HG03520 (cell line): ENCODE data around the gene URAD.
"Not testable (repeated sequence)": the region's sequence is repeated elsewhere in the genome, so short reads cannot be mapped to it uniquely, and the experiment has no call there.

ENCODE experiments used
- ATAC-seq: cut with Tn5 transposase; IDR thresholded peaks from one replicate; pipeline ENCODE4 v1.9.1; 2021; ENCODE audit warnings: mild to moderate bottlenecking, moderate library complexity; ENCODE audit not compliant: unreplicated experiment

Gene URAD

DNA sequence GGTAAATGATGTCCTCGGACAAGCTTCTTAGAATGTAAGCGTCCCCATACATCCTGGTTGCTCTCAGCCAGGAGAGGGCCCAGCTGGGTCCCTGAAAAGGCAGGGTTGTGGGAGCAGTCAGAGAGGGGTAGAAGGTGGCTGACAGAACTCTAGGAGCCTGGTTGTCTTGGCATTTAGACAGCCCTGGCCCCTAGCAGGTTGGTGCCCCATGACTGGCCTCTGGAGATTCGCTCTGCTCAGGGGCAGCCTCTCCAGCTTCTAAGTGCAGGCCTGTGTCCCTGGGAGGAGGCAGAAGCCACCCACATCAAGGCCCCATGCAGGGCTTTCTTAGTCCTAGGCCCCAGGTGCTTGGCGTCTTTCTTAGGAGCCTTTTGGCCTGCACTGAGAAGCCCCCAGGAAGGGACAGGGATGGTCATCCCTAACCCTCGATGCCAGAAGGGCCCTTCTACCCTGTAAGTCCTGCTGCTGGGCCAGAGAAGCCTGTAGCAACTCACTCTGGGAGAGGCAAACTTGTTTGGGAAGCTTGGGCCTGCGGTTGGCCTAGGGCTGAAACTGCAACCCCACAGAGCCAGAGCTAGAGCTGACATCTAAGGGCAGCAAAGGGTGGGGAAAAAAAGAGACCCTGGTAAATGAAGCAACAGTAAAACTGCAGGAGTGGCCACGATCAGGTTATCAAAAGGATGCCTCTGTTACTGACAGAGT is 16.6 kb downstream of the URAD start:
- ATAC-seq: no peak

DNA sequence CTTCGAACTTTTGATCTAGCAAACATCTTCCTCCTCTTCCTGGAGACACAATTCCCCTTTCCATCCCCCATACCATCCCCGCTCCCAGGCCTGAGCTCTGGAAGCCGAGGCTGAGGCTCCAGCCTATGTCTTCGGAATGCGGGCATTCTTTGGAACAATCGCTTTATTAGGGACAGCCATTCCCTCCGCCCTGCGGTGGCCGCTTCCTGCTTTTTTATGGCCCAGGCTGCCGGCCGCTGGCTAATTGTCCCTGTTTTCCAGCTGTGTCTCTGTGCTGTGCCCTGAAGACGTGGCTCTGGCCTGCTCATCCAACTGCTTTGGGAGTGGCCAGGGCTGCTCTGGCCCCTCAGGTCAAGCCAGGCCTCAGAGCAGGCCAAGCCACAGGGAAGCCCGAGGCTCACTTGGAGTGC is 17.3 kb downstream of the URAD start:
- ATAC-seq: no peak

DNA sequence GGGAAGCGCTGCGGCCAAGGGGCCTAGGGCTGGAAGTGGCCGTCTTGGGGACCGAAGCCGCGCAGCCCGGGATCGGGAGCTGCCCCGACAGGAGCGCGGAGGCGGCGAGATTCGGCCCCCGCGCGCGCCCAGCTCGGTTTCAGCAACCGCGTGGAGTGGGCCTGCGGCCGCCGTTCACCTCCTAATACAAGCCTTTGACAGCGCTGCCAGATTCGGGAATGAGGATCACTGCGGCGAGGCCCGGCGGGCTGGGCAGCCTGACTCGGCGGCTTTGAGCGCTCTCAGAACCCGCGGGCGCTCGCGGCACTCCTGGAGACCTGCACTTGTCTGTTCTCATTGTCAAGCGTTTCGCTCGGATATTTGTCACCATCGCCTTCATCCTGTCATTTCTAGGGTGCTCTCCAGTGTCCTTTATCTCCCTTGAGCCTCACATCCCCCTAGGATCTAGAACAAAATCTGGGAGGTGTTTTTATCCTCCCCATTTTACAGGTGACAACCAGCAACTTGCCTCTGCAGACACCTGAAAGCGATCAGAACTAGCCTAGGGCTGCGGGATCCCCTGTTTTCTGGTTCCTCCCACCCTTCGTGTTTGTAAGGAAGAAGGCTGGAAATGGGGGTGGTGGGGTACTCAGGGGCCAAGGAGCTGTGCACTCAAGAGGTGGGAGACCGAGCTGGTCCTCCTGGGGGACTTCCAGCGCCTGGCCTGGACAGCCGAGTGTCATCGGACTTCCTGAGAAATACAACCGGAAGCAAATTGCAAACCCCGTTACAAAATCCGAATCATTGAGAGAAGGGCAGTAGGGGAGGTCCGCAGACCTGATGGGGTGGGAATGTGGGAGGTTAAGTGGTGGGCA is 17.9 kb downstream of the URAD start:
- ATAC-seq: no peak

DNA sequence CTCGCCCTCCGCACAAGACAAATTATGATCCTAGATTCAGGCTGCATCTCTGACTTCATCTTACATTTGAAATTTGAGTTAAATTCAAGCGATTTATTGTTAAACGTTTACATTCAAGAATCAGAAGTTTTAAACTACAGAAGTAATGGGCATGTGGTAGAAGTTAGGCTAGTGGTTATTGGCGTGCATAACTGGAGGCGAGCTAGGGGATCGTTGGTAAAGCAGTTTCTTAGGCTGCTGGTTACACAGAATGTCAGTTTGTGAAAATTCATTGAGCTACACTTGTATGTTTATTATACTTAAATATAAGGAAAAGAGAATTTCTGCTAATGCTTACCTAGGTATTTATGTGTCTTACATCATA is 18.6 kb downstream of the URAD start:
- ATAC-seq: no peak

DNA sequence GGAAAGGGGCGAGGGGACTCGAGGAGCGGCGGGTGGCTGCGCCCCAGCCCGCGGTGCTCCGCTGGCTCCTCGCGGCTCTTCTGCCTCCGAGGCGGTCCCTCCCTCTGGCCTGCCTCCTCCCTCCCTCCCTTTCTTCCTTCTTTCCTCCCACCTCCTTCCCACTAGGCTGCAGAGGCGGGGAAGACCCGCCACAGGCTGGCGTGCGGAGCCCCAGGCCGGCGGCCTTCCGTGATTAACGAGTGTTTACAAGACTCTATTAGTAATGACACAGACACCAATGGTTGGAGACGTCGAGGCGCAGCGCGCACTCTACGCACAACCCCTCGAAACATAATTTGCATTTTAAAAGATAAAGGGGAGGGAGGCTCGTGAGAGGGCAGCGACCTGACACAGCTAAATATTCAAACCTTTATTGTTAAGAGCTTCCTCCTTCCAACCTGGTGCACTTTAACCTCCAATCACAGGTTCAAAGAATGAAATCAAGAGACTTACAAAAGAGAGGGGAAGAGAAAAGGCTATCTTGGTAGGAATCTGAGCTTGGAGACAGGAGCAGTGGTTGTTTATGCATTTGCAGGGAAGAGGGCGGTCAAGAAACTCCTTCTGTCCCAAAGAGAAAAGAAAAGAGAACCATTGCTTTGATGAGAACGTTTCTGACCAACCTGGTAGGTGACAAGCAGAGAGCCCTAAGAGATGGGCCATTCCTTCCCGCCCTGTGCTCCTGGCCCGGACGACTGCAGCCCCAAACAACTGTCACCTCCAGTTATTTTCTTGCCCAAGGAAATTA is 19.2 kb downstream of the URAD start, which contains the start of gene CDX2:
TSS of gene CDX2 (minus strand) at position 234 of the 784 bp plus-strand sequence. CDS start 309 bp downstream, outside the sequence.
- no peak for ATAC-seq

DNA sequence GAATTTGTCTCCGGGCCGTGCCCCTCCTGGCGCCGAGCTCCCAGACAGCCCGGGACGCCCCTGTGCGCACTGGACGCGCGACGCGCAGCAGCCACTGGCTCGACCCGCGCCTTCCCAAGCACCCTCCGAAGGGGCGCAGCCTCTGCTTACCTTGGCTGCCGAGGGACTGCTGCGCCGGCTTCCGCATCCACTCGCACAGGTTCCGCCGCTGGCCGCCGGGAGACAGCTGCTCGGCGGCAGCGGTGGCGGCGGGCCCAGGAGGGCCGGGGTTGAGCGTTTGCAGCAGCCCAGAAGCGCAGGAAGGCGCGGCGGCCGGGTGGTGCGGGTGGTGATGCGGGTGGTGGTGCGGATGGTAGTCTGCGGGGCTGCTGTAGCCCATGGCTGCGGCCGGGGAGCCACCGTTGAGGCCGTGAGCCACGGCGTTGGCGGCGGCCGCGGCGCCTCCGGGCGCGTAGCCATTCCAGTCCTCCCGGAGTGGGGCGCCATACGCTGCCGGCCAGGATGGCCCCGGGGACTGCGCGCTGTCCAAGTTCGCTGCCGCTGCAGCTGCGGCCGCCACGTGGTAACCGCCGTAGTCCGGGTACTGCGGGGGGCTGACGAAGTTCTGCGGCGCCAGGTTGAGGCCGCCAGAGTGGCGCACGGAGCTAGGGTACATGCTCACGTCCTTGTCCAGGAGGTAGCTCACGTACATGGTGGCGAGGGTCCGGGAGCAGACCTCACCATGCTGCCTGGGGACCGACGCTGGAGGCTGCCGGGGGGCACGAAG is 20.0 kb downstream of the URAD start:
- ATAC-seq: no peak

DNA sequence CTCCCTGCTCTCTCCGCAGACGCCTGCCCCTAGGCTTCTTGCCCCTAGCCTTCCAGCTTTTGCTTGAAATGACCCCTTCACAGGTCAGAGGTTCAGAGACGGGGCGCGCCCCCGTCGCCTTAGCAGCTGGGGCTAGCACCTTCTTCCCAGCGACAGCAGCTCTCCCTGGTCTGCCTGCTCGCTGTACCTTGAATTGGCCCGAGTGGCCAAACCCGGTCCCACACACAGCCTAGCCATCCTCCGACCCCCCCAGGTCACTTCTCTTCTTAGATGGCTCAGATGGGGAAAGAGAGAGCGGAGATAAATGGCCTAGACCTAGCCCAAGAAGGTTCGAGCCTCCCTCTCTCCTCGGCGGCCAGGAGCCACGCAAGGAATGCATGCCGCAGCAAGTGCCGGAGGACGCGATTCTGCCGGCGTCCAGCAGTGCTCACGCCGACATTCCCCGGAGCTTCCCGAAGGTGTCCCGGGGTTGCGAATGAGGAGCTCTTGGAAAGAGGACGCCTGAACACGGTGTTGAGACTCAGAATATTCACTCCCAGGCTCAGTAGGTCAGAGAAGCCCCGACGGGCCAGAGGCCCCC is 20.7 kb downstream of the URAD start:
- no peak for ATAC-seq

DNA sequence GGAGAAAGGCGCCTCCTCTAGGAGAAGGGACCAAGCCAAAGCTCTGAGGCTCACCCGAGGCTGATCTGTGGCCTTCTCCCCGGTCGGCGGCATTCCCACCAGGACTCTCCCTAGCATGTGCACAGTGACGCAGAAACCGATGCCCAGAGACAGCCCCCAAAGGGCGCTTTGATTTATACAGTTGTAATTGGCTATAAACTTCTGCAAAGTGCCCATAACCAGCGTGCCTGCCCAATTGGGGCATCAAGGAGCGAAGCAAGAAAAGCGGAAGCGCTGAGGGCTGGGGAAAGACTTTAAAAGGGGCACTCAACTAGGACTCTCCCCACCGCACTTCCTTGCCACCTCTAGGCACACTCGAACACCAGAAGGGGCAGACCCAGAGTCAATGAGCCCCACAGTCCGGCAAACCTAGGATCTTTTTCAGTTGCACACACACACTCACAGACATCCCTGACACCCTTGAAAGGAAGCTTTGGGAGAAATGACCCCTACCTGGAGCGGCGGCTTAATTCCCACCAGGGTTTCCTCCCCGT is 21.2 kb downstream of the URAD start:
- ATAC-seq: no peak

DNA sequence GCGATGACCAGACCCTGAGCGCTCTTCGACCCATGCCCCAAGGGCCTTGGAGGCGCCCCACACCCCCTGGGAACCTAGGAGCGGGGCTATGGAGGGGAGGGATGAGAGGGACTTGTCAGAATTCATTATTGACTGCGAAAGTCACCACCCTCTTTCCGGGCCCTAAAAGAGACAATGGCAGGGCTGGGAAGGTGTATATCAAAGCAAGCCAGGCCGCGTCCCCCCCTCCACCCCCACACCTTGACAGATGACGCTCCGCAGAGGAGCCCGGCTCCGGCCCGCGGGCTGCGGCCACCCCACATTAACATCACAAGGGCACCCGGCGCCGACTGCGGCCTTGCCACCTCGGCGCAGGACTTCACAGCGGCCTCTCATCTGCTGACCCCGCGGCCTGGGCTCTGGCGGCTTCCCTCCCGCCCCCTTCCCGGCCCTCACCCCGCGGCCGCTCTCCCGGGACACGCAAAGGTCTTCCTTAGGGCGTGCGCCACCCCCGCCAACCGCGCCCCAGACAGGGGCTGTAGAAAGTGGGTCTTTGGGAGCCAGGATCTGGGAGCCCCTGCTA is 21.8 kb downstream of the URAD start:
- ATAC-seq: no peak

DNA sequence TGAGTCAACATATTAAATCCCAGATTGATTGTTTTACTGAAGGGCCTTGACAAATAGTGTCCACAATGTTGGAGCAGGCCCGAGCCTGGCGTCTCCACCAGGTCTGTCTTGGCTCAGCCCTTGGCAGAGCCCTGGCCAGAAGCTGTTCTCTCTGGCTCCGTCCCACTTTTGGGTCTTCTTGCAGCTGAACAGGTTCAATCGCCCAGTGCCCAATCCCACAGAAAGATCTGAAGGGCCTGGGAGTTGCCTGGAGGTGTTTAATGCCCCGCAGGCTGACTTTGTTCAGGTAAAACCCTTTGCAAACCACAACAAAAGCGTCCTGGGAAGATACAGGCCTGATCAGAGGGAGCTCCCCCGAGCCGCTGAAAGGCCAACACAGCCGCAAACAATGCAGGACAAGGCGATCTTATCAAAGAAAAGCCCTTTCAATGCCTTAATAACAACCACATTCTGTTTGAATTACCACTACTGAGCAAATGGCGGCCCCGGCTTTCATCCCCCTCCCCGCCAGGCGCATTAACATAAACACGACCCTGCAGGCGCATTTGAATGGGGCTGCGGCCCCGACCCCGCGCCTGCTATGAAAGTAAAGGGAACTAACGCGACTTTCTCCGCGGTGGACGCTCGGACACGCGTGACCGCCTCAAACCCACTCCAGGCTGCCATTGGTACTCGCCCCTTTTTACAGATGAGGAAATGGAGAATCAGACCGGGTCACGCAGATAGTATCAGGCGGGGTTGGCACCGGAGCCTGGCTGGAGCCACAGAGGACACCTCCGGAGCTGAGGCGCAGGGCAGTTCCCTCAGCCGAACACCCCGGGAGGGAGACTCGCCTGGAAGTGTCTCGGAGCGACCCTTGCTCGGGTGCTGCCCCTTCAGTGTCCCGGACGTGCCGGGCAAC is 22.5 kb downstream of the URAD start:
- no peak for ATAC-seq

DNA sequence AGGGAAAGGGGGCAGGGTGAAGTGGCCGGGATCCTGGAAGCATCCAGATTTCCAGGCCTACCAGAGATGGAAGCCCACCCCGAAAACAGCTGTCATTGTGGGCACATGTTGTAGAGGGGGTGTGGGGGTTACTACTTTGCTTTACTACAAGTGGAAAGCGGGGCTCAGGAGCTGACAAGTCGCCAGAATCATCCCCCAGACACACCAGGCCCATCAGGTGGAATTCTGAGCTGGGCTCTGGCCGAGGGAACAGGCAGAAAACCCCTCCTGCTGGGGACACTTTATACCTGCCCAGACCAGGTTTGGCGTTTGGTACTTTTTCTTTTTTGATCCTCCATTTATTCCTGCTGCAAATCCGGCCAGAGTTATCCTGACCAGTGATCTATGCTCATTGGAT is 23.2 kb downstream of the URAD start:
- ATAC-seq: no peak

DNA sequence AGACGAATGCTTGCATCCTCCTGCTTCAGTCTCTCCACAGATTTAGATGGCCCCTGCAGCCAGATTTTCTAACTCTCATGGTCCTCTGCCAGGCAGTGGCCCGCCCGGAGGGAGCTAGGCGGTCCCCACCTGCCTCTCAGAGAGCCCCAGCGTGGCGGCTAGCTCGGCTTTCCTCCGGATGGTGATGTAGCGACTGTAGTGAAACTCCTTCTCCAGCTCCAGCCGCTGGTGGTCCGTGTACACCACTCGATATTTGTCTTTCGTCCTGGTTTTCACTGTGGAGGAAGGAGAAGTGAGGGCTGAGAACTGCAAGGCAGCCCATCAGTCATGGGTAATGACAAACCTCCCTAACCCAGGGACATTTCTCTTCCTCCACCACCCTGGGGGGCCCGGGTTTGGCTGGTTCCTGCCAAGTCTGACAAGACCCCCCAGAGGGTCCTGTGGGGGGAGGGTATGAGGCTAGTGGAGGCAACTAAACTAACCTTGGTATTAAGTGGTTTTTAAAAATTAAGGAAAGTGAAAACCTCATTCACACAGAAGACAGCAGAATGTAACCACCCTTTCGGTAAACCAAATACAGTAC is 23.7 kb downstream of the URAD start:
- no peak for ATAC-seq

DNA sequence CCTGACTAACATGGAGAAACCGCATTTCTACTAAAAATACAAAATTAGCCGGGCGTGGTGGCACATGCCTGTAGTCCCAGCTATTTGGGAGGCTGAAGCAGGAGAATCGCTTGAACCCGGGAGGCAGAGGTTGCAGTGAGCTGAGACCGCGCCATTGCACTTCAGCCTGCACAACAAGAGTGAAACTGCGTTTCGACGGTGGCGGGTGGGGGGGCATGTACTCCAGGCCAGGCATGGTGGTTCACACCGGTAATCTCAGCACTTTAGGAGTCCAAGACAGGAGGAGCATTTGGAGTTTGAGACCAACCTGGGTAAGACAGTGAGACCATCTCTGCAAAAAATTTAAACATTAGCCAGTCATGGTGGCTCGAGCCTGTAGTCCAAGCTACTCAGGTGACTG is 24.3 kb downstream of the URAD start:
- not testable (repeated sequence) for ATAC-seq

DNA sequence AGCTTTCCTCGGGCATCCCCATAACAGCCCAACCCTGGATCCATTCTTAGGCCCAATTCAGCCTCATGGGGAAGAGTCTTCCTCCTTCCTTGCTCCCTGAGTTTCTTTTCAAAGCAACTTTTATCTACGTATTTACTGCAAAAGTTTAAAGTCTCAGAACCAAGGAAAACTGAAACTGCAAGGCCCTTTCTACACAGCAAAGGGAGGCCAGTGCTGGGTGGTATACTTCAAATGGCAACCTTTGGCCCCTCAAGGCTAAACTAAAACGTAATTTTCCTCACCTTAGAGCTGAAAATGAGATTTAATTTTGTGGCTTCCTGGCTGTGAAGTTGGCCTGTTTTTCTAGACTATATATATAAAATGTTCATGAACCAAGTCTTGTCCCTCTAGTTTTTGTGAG is 25.0 kb downstream of the URAD start:
- ATAC-seq: no peak

DNA sequence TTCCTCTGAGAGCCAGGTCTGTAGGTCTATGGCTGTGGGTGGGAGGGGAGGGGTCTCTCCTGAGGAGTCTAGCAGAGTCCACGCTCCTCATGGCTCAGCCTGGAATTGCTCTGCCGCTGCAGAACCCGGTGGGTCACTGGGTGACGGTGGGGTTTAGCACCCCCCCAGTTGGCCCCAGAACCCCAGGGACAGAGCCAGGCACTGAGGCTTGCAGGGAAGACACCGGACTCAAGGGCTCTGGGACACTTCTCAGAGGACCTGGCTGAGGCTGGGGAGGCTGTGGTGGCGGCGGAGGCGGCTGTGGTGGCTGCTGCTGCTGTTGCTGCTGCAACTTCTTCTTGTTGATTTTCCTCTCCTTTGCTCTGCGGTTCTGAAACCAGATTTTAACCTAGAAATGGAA is 25.5 kb downstream of the URAD start:
- no peak for ATAC-seq

DNA sequence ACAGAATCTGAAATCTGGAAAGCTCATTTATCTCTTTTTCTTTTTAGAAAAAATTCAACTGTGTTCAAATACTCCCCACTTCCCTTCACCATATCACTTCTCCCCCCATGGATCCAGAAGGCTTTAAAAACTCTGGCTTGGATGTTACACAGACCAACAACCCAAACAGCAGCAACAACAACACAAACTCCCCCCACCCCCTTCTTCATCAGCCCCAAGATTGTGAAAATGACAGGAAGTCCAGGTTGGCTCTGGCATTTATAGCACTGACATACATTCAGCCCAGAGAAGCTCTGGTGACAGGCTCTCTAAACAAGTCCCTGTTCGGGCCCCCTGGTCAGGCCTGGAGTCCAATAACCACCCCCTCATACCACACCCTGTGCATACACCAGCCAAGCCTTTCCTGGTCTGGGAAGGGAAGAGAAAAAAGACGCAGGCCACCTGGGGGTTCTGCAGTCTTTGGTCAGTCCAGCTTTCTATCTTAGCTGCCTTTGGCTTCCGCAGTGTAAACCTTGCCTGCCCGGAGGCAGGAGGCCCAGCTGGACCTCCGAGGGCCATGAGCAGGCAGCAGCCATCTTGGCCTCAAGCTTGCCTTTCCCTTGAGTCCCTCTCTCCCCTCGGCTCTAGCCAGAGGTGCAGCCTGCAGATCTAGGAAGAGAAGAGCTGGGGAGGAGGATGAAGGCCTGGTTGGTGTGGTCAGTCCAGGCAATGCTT is 26.2 kb downstream of the URAD start:
- no peak for ATAC-seq

DNA sequence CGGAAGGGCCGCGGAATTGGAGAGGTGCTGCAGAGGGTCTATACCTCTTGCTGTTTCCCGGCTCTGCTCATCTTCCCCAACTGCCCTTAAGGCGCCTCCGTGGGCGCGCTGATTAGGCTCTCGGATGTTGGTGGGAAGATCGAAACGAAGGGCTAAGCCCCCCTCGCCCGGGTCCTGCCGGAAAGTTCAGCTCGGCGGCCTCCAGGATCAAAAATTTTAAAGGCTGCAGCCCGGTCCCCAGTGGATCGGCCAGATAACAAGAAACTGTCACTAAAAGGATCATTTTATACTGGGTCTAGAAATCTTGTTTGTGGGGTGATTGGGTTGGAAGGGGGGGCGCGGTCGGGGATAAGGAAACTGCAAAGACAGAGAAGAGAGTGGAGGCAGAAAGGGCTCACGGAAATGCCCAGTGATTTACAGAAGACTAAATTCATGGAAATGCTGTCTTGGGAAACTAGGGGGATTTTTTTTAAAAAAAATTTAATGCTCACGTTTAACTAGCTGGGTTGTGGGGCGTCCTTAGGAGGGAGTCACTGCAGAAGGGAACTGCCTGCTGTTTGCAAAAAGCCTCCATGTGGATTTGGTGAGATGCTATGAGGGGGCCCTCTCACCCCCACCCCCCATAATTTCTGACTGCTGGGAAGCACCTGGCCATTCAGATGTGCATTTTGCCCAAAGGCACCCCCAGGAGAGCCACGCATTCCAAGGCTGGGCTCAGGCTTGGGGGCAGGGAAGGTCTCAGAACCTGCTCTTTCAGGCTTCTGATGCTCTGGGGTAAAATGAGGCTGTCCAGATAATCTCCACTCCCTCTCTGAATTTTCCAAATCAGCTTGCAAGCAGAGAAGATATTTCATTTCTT is 27.0 kb downstream of the URAD start:
- ATAC-seq: no peak
